ENCODE results near the gene LRRC9. TPM values are rescaled to one million over a fixed set of nuclear protein-coding genes. Genes with fewer than 3 reads are reported as not detected.
"Not testable (repeated sequence)": the region's sequence is repeated elsewhere in the genome, so short reads cannot be mapped to it uniquely, and the experiment has no call there.

Gene LRRC9
- total and polyA plus RNA-seq, 5 donors from 2014 or later: not detected

GRCh38 chr14:59926534-59926933 lies 6.6 kb downstream of the LRRC9 start:
- H3K27me3 ChIP-seq (ENCODE audit: control insufficient read depth, insufficient read depth, low read length): no peaks in the 10 kb centered on the region
- ATAC-seq (ENCODE audit: low read depth in 2 of 2) (no peak), DNase-seq (no peak)
- H3K4me3 Mint-ChIP-seq: no peak overlapping the region
- no peaks in the 10 kb centered on the region for H3K4me1 ChIP-seq (ENCODE audit: control insufficient read depth, insufficient read depth, low read length, poor library complexity, severe bottlenecking)
- peaks cover 0 to 5% (median 0%) of the 10 kb centered on the region in 7 donors for H3K9me3 Mint-ChIP-seq
- H3K36me3 Mint-ChIP-seq: no peaks in the 10 kb centered on the region
- no peak overlapping the region for H3K4me3 ChIP-seq (ENCODE audit: low read depth, low read length)
- no peak overlapping the region for H3K27ac ChIP-seq (ENCODE audit: insufficient read depth, low read length, poor library complexity, severe bottlenecking)
- H3K9me3 ChIP-seq (ENCODE audit: control insufficient read depth in 2 of 2, low read length in 2 of 2): no peaks in the 10 kb centered on the region
- peaks cover 17% of the 10 kb centered on the region for H3K27me3 Mint-ChIP-seq
- no peaks in the 10 kb centered on the region for H3K4me1 Mint-ChIP-seq
- H3K27ac Mint-ChIP-seq: no peak overlapping the region
- no peaks in the 10 kb centered on the region for H3K36me3 ChIP-seq (ENCODE audit: control insufficient read depth, insufficient read depth, low read length)

GRCh38 chr14:59931237-59931636 lies 11.3 kb downstream of the LRRC9 start:
- no peaks in the 10 kb centered on the region for H3K36me3 Mint-ChIP-seq
- no peak overlapping the region for H3K4me3 ChIP-seq (ENCODE audit: low read depth, low read length)
- peaks cover 4% of the 10 kb centered on the region for H3K27me3 Mint-ChIP-seq
- no peaks in the 10 kb centered on the region for H3K9me3 ChIP-seq (ENCODE audit: control insufficient read depth in 2 of 2, low read length in 2 of 2)
- no peaks in the 10 kb centered on the region for H3K4me1 ChIP-seq (ENCODE audit: control insufficient read depth, insufficient read depth, low read length, poor library complexity, severe bottlenecking)
- no peak for DNase-seq
- H3K27ac Mint-ChIP-seq: no peak overlapping the region
- no peak overlapping the region for H3K4me3 Mint-ChIP-seq
- no peak overlapping the region for H3K27ac ChIP-seq (ENCODE audit: insufficient read depth, low read length, poor library complexity, severe bottlenecking)
- H3K27me3 ChIP-seq (ENCODE audit: control insufficient read depth, insufficient read depth, low read length): peaks cover 3% of the 10 kb centered on the region
- H3K4me1 Mint-ChIP-seq: no peaks in the 10 kb centered on the region
- no peaks in the 10 kb centered on the region for H3K9me3 Mint-ChIP-seq
- ATAC-seq (ENCODE audit: low read depth in 2 of 2): no peak
- no peaks in the 10 kb centered on the region for H3K36me3 ChIP-seq (ENCODE audit: control insufficient read depth, insufficient read depth, low read length)

GRCh38 chr14:59936145-59936544 lies 16.2 kb downstream of the LRRC9 start:
- Mint-ChIP-seq H3K36me3 (no peaks in the 10 kb centered on the region), H3K4me1 (no peaks in the 10 kb centered on the region), H3K4me3 (no peak overlapping the region)

GRCh38 chr14:59939828-59940227 lies 19.9 kb downstream of the LRRC9 start:
- Histone ChIP-seq H3K36me3 (ENCODE audit: control insufficient read depth, insufficient read depth, low read length) (no peaks in the 10 kb centered on the region), H3K4me3 (ENCODE audit: low read depth, low read length) (no peak overlapping the region), H3K27me3 (ENCODE audit: control insufficient read depth, insufficient read depth, low read length) (peaks cover 2% of the 10 kb centered on the region), H3K4me1 (ENCODE audit: control insufficient read depth, insufficient read depth, low read length, poor library complexity, severe bottlenecking) (no peaks in the 10 kb centered on the region), H3K9me3 (ENCODE audit: control insufficient read depth in 2 of 2, low read length in 2 of 2) (no peaks in the 10 kb centered on the region), H3K27ac (ENCODE audit: insufficient read depth, low read length, poor library complexity, severe bottlenecking) (no peak overlapping the region)
- DNase-seq (no peak), ATAC-seq (ENCODE audit: low read depth in 2 of 2) (no peak)
- H3K36me3 Mint-ChIP-seq: no peaks in the 10 kb centered on the region
- H3K27me3 Mint-ChIP-seq: peaks cover 13% of the 10 kb centered on the region
- H3K4me1 Mint-ChIP-seq: no peaks in the 10 kb centered on the region
- peaks cover 0 to 11% (median 3%) of the 10 kb centered on the region in 7 donors for H3K9me3 Mint-ChIP-seq
- no peak overlapping the region for H3K4me3 Mint-ChIP-seq
- H3K27ac Mint-ChIP-seq: no peak overlapping the region

More at GRCh38 chr14:59936145-59936544, 16.2 kb downstream of the LRRC9 start:
- ATAC-seq (ENCODE audit: low read depth in 2 of 2) (no peak), DNase-seq (no peak)
- H3K4me3 ChIP-seq (ENCODE audit: low read depth, low read length): no peak overlapping the region
- H3K36me3 ChIP-seq (ENCODE audit: control insufficient read depth, insufficient read depth, low read length): no peaks in the 10 kb centered on the region
- no peak overlapping the region for H3K27ac Mint-ChIP-seq
- peaks cover 5% of the 10 kb centered on the region for H3K27me3 ChIP-seq (ENCODE audit: control insufficient read depth, insufficient read depth, low read length)
- H3K27me3 Mint-ChIP-seq: no peaks in the 10 kb centered on the region
- H3K4me1 ChIP-seq (ENCODE audit: control insufficient read depth, insufficient read depth, low read length, poor library complexity, severe bottlenecking): no peaks in the 10 kb centered on the region
- peaks cover 0 to 3% (median 0%) of the 10 kb centered on the region in 7 donors for H3K9me3 Mint-ChIP-seq
- H3K27ac ChIP-seq (ENCODE audit: insufficient read depth, low read length, poor library complexity, severe bottlenecking): no peak overlapping the region
- no peaks in the 10 kb centered on the region for H3K9me3 ChIP-seq (ENCODE audit: control insufficient read depth in 2 of 2, low read length in 2 of 2)

- not testable (repeated sequence) for H3K27ac ChIP-seq (ENCODE audit: insufficient read depth, low read length, poor library complexity, severe bottlenecking); H3K36me3 Mint-ChIP-seq; DNase-seq; H3K9me3 ChIP-seq (ENCODE audit: control insufficient read depth in 2 of 2, low read length in 2 of 2); H3K4me3 Mint-ChIP-seq; H3K4me1 ChIP-seq (ENCODE audit: control insufficient read depth, insufficient read depth, low read length, poor library complexity, severe bottlenecking); H3K4me1 Mint-ChIP-seq; H3K27ac Mint-ChIP-seq; ATAC-seq (ENCODE audit: low read depth in 2 of 2); H3K4me3 ChIP-seq (ENCODE audit: low read depth, low read length); H3K36me3 ChIP-seq (ENCODE audit: control insufficient read depth, insufficient read depth, low read length); H3K27me3 ChIP-seq (ENCODE audit: control insufficient read depth, insufficient read depth, low read length)
- H3K27me3 Mint-ChIP-seq: peaks cover 13% of the 10 kb centered on the region
- peaks cover 0 to 11% (median 3%) of the 10 kb centered on the region in 7 donors for H3K9me3 Mint-ChIP-seq
Observed at GRCh38 chr14:59942296-59942862, 22.4 kb downstream of the LRRC9 start.

- Mint-ChIP-seq H3K4me1 (no peaks in the 10 kb centered on the region), H3K4me3 (no peak overlapping the region), H3K27me3 (peaks cover 13% of the 10 kb centered on the region), H3K9me3 (peaks cover 0 to 11% (median 3%) of the 10 kb centered on the region in 7 donors), H3K27ac (no peak overlapping the region), H3K36me3 (no peaks in the 10 kb centered on the region)
- ATAC-seq (ENCODE audit: low read depth in 2 of 2) (no peak), DNase-seq (no peak)
- Histone ChIP-seq H3K27ac (ENCODE audit: insufficient read depth, low read length, poor library complexity, severe bottlenecking) (no peak overlapping the region), H3K4me1 (ENCODE audit: control insufficient read depth, insufficient read depth, low read length, poor library complexity, severe bottlenecking) (no peaks in the 10 kb centered on the region), H3K9me3 (ENCODE audit: control insufficient read depth in 2 of 2, low read length in 2 of 2) (no peaks in the 10 kb centered on the region), H3K36me3 (ENCODE audit: control insufficient read depth, insufficient read depth, low read length) (no peaks in the 10 kb centered on the region), H3K4me3 (ENCODE audit: low read depth, low read length) (no peak overlapping the region), H3K27me3 (ENCODE audit: control insufficient read depth, insufficient read depth, low read length) (peaks cover 2% of the 10 kb centered on the region)
Observed at GRCh38 chr14:59944909-59945308, 25.0 kb downstream of the LRRC9 start.

- not testable (repeated sequence) for H3K4me1 ChIP-seq (ENCODE audit: control insufficient read depth, insufficient read depth, low read length, poor library complexity, severe bottlenecking); H3K4me1 Mint-ChIP-seq; DNase-seq; H3K36me3 Mint-ChIP-seq; ATAC-seq (ENCODE audit: low read depth in 2 of 2); H3K36me3 ChIP-seq (ENCODE audit: control insufficient read depth, insufficient read depth, low read length); H3K27ac ChIP-seq (ENCODE audit: insufficient read depth, low read length, poor library complexity, severe bottlenecking); H3K4me3 ChIP-seq (ENCODE audit: low read depth, low read length); H3K27me3 ChIP-seq (ENCODE audit: control insufficient read depth, insufficient read depth, low read length); H3K9me3 ChIP-seq (ENCODE audit: control insufficient read depth in 2 of 2, low read length in 2 of 2); H3K4me3 Mint-ChIP-seq; H3K27ac Mint-ChIP-seq
- peaks cover 12% of the 10 kb centered on the region for H3K27me3 Mint-ChIP-seq
- peaks cover 0 to 32% (median 9%) of the 10 kb centered on the region in 7 donors for H3K9me3 Mint-ChIP-seq
Observed at GRCh38 chr14:59952141-59952540, 32.2 kb downstream of the LRRC9 start.

GRCh38 chr14:59957890-59958289 lies 37.9 kb downstream of the LRRC9 start:
- peaks cover 18% of the 10 kb centered on the region for H3K27me3 Mint-ChIP-seq
- not testable (repeated sequence) for H3K4me1 ChIP-seq (ENCODE audit: control insufficient read depth, insufficient read depth, low read length, poor library complexity, severe bottlenecking); H3K27me3 ChIP-seq (ENCODE audit: control insufficient read depth, insufficient read depth, low read length); H3K27ac Mint-ChIP-seq; ATAC-seq (ENCODE audit: low read depth in 2 of 2); DNase-seq; H3K4me3 ChIP-seq (ENCODE audit: low read depth, low read length); H3K36me3 Mint-ChIP-seq; H3K36me3 ChIP-seq (ENCODE audit: control insufficient read depth, insufficient read depth, low read length); H3K9me3 ChIP-seq (ENCODE audit: control insufficient read depth in 2 of 2, low read length in 2 of 2); H3K4me3 Mint-ChIP-seq; H3K27ac ChIP-seq (ENCODE audit: insufficient read depth, low read length, poor library complexity, severe bottlenecking); H3K4me1 Mint-ChIP-seq
- peaks cover 0 to 24% (median 9%) of the 10 kb centered on the region in 7 donors for H3K9me3 Mint-ChIP-seq
